WTC11 (cell line): ENCODE data around the gene TTC28. TPM values are rescaled to one million over a fixed set of nuclear protein-coding genes. Genes with fewer than 3 reads are reported as not detected.

Experiments used
- ATAC-seq: fragments of 200-7000 bp; cut with Tn5 transposase; 2 replicates; pipeline ENCODE4 v1.10.0; 2021; ENCODE audit warnings: mild to moderate bottlenecking, moderate library complexity
- CTCF ChIA-PET: fragments of 300-600 bp; sonication (Branson Sonifier 250); formaldehyde crosslinking; loops from one replicate; lab custom pipeline; 2021; ENCODE audit warnings: antibody characterized with exemption; lab: Charles Lee
- POLR2A ChIA-PET: fragments of 350-600 bp; sonication (Branson Sonifier 250); formaldehyde crosslinking; loops from one replicate; lab custom pipeline; 2021; ENCODE audit warnings: antibody characterized with exemption; lab: Charles Lee
- DNase-seq: peaks from one replicate; pipeline ENCODE4 v3.0.0; 2021; ENCODE audit warnings: low spot score
- H3K27ac Mint-ChIP-seq: 2 replicates; pipeline ENCODE4 v1.8.0; 2021; ENCODE audit warnings: mixed read lengths
- H3K27me3 Mint-ChIP-seq: 2 replicates; pipeline ENCODE4 v1.8.0; 2021; ENCODE audit warnings: low read depth, mild to moderate bottlenecking, moderate library complexity, mixed read lengths
- H3K36me3 Mint-ChIP-seq: 2 replicates; pipeline ENCODE4 v1.8.0; 2021; ENCODE audit warnings: mixed read lengths
- H3K4me1 Mint-ChIP-seq: 2 replicates; pipeline ENCODE4 v1.8.0; 2022; ENCODE audit warnings: mixed read lengths
- H3K4me3 Mint-ChIP-seq: 2 replicates; pipeline ENCODE4 v1.8.0; 2021; ENCODE audit warnings: mild to moderate bottlenecking, moderate library complexity, mixed read lengths
- H3K9me3 Mint-ChIP-seq: 2 replicates; pipeline ENCODE4 v1.8.0; 2021; ENCODE audit warnings: mixed read lengths
- AFF4 ChIP-seq: sonication (generic); formaldehyde crosslinking; IDR thresholded peaks from 2 replicates; pipeline ENCODE4 v1.8.1; 2023; ENCODE audit warnings: mild to moderate bottlenecking, missing genetic modification reagents, borderline replicate concordance
- ATF2 ChIP-seq: sonication (generic); formaldehyde crosslinking; IDR thresholded peaks from 2 replicates; pipeline ENCODE4 v1.8.1; 2022; ENCODE audit warnings: low read depth, missing genetic modification reagents, borderline replicate concordance
- ATF3 ChIP-seq: sonication (generic); formaldehyde crosslinking; conservative IDR thresholded peaks from 2 replicates; pipeline ENCODE4 v1.8.1; 2022; ENCODE audit warnings: mild to moderate bottlenecking, missing genetic modification reagents
- CDX4 ChIP-seq: fragments of 250-450 bp; sonication (Bioruptor Pico); IDR thresholded peaks from 2 replicates; pipeline ENCODE4 v1.9.0; 2021; ENCODE audit warnings: moderate library complexity, mild to moderate bottlenecking, inconsistent platforms, borderline replicate concordance
- EMX1 ChIP-seq: fragments of 250-450 bp; sonication (Bioruptor Pico); IDR thresholded peaks from 2 replicates; pipeline ENCODE4 v1.8.0; 2021; ENCODE audit warnings: mild to moderate bottlenecking
- ETV6 ChIP-seq: sonication (generic); formaldehyde crosslinking; IDR thresholded peaks from 2 replicates; pipeline ENCODE4 v1.8.1; 2022; ENCODE audit warnings: mild to moderate bottlenecking, missing genetic modification reagents
- GABPB1 ChIP-seq: sonication (generic); formaldehyde crosslinking; IDR thresholded peaks from 2 replicates; pipeline ENCODE4 v1.8.1; 2023; ENCODE audit warnings: mild to moderate bottlenecking, missing genetic modification reagents
- MAX ChIP-seq: sonication (generic); formaldehyde crosslinking; IDR thresholded peaks from 2 replicates; pipeline ENCODE4 v1.8.0; 2022; ENCODE audit warnings: mild to moderate bottlenecking, missing genetic modification reagents
- NFE2L1 ChIP-seq: sonication (generic); formaldehyde crosslinking; IDR thresholded peaks from 2 replicates; pipeline ENCODE4 v1.8.1; 2023; ENCODE audit warnings: missing genetic modification reagents
- SMAD3 ChIP-seq: sonication (generic); formaldehyde crosslinking; IDR thresholded peaks from 2 replicates; pipeline ENCODE4 v1.8.0; 2022; ENCODE audit warnings: missing genetic modification reagents, mild to moderate bottlenecking, borderline replicate concordance
- SOX15 ChIP-seq: fragments of 250-450 bp; sonication (Bioruptor Pico); IDR thresholded peaks from 2 replicates; pipeline ENCODE4 v1.9.0; 2021; ENCODE audit warnings: mild to moderate bottlenecking
- ZMAT4 ChIP-seq: fragments of 250-450 bp; sonication (Bioruptor Pico); IDR thresholded peaks from 2 replicates; pipeline ENCODE4 v1.9.0; 2021; ENCODE audit warnings: mild to moderate bottlenecking
- ZNF416 ChIP-seq: fragments of 250-450 bp; sonication (Bioruptor Pico); IDR thresholded peaks from 2 replicates; pipeline ENCODE4 v1.9.0; 2021; ENCODE audit warnings: mild to moderate bottlenecking, inconsistent platforms
- total RNA-seq: library from RNA; stranded (reverse); gene quantifications from 3 replicates; pipeline ENCODE4 v1.2.3, GENCODE V29; 2021

The TTC28 gene
- total RNA-seq, 1 experiment from 2014 or later: 13.0 TPM

- H3K27me3 Mint-ChIP-seq: peaks cover 17% of the 10 kb centered on the region
- no peaks in the 10 kb centered on the region for H3K9me3 Mint-ChIP-seq
- DNase-seq (no peak), ATAC-seq (no peak)
- ChIA-PET CTCF (interaction anchor here (0.8 to 2.9 kb wide), 13 partner anchors 9 to 519 kb away, joined by 3 to 22 read pairs (median 5); partner anchors contain the start of gene CCDC117), POLR2A (no interaction called here)
- H3K27ac Mint-ChIP-seq: no peak overlapping the region
- no peaks in the 10 kb centered on the region for H3K36me3 Mint-ChIP-seq
- H3K4me3 Mint-ChIP-seq: no peak overlapping the region
- no peak for TF ChIP-seq AFF4
- TF ChIP-seq GABPB1 (CRISPR knock-in tag): no peak
- TF ChIP-seq EMX1 (CRISPR knock-in tag): no peak
- no peak for TF ChIP-seq ATF2 (CRISPR knock-in tag)
- no peak for TF ChIP-seq CDX4 (CRISPR knock-in tag)
- TF ChIP-seq, all 79 proteins: peak for 0
- no peaks in the 10 kb centered on the region; the same call in 1 of the 2 replicates for H3K4me1 Mint-ChIP-seq
These were observed 427.1 kb downstream of the TTC28 start for GRCh38 chr22:28252539-28252938.

- ChIA-PET CTCF (interaction anchor here (1.0 kb wide), 1 partner anchor 198 kb away, joined by 3 read pairs; no protein-coding TSS in a partner anchor), POLR2A (no interaction called here)
- H3K9me3 Mint-ChIP-seq: no peaks in the 10 kb centered on the region
- H3K4me3 Mint-ChIP-seq: no peak overlapping the region
- no peak for DNase-seq
- no peaks in the 10 kb centered on the region for H3K36me3 Mint-ChIP-seq
- H3K27me3 Mint-ChIP-seq: peaks cover 41% of the 10 kb centered on the region
- no peak for TF ChIP-seq MAX (CRISPR knock-in tag)
- TF ChIP-seq, all 79 proteins: peak for 0
- no peaks in the 10 kb centered on the region; the same call in 1 of the 2 replicates for H3K4me1 Mint-ChIP-seq
- no peak overlapping the region for H3K27ac Mint-ChIP-seq
- no peak for ATAC-seq
These were observed 429.5 kb downstream of the TTC28 start for GRCh38 chr22:28250036-28250695.

GRCh38 chr22:28249402-28249801 lies 430.2 kb downstream of the TTC28 start:
- no peak overlapping the region for H3K27ac Mint-ChIP-seq

More at GRCh38 chr22:28249402-28249801, 430.2 kb downstream of the TTC28 start:
- ChIA-PET POLR2A (no interaction called here), CTCF (interaction anchor here (1.0 kb wide), 1 partner anchor 197 kb away, joined by 3 read pairs; no protein-coding TSS in a partner anchor)
- ATAC-seq (peak; percentile 28; the same call in 1 of the 2 replicates), DNase-seq (no peak)
- TF ChIP-seq NFE2L1 (CRISPR knock-in tag) (no peak), ZNF416 (CRISPR knock-in tag) (no peak), ZMAT4 (CRISPR knock-in tag) (no peak), ETV6 (no peak), ATF3 (CRISPR knock-in tag) (no peak), SOX15 (CRISPR knock-in tag) (no peak), SMAD3 (CRISPR knock-in tag) (no peak)
- H3K4me1 Mint-ChIP-seq: no peaks in the 10 kb centered on the region; the same call in 1 of the 2 replicates
- H3K9me3 Mint-ChIP-seq: no peaks in the 10 kb centered on the region
- peaks cover 44% of the 10 kb centered on the region for H3K27me3 Mint-ChIP-seq
- no peaks in the 10 kb centered on the region for H3K36me3 Mint-ChIP-seq
- H3K4me3 Mint-ChIP-seq: no peak overlapping the region
